GM23248 (cell line): Measurements from ENCODE around the gene ACOT7. TPM values are rescaled to one million over a fixed set of nuclear protein-coding genes. Genes with fewer than 3 reads are reported as not detected.

Source experiments
- DNase-seq: peaks from one replicate; pipeline ENCODE4 v3.0.0-alpha.2; 2015
- H2AFZ ChIP-seq: fragments of 200-600 bp; sonication (generic); 2 replicates; pipeline ENCODE4 v1.6.1; 2016; ENCODE audit warnings: antibody characterized with exemption
- H3F3A ChIP-seq: fragments of 200-600 bp; sonication (generic); 2 replicates; pipeline ENCODE4 v1.6.1; 2016; ENCODE audit warnings: mild to moderate bottlenecking, antibody characterized with exemption, mixed run types; ENCODE audit not compliant: insufficient read depth
- H3K27ac ChIP-seq: fragments of 200-600 bp; sonication (generic); 2 replicates; pipeline ENCODE4 v1.5.1; 2016; ENCODE audit warnings: mild to moderate bottlenecking
- H3K27me3 ChIP-seq: fragments of 200-600 bp; sonication (generic); replicated peaks from 2 replicates; pipeline ENCODE4 v1.6.1; 2016; ENCODE audit warnings: mild to moderate bottlenecking; ENCODE audit not compliant: insufficient read depth
- H3K36me3 ChIP-seq: fragments of 200-600 bp; sonication (generic); 2 replicates; pipeline ENCODE4 v1.6.1; 2016; ENCODE audit warnings: low read depth, mild to moderate bottlenecking
- H3K4me1 ChIP-seq: fragments of 200-600 bp; sonication (generic); 2 replicates; pipeline ENCODE4 v1.6.1; 2016; ENCODE audit warnings: mild to moderate bottlenecking; ENCODE audit not compliant: insufficient read depth
- H3K4me2 ChIP-seq: fragments of 200-600 bp; sonication (generic); one replicate; pipeline ENCODE4 v1.6.1; 2016; ENCODE audit warnings: mild to moderate bottlenecking; ENCODE audit not compliant: unreplicated experiment
- H3K4me3 ChIP-seq: fragments of 200-600 bp; sonication (generic); 2 replicates; pipeline ENCODE4 v1.5.1; 2016; ENCODE audit warnings: mild to moderate bottlenecking
- H3K79me2 ChIP-seq: fragments of 200-600 bp; sonication (generic); 2 replicates; pipeline ENCODE4 v1.6.1; 2016; ENCODE audit warnings: mild to moderate bottlenecking; ENCODE audit not compliant: insufficient read depth
- H3K9ac ChIP-seq: fragments of 200-600 bp; sonication (generic); 2 replicates; pipeline ENCODE4 v1.6.1; 2016; ENCODE audit warnings: mild to moderate bottlenecking
- H3K9me2 ChIP-seq: fragments of 200-600 bp; sonication (generic); 2 replicates; pipeline ENCODE4 v1.6.1; 2016; ENCODE audit warnings: mixed run types, mild to moderate bottlenecking, moderate library complexity; ENCODE audit not compliant: insufficient read depth
- H3K9me3 ChIP-seq: fragments of 200-600 bp; sonication (generic); one replicate; pipeline ENCODE4 v1.6.1; 2017; ENCODE audit warnings: low read depth
- H4K20me1 ChIP-seq: fragments of 200-600 bp; sonication (generic); 2 replicates; pipeline ENCODE4 v1.6.0; 2016; ENCODE audit not compliant: insufficient read depth
- EZH2 ChIP-seq: fragments of 200-600 bp; sonication (generic); IDR thresholded peaks from 2 replicates; pipeline ENCODE4 v1.6.1; 2018; ENCODE audit warnings: antibody characterized with exemption, mild to moderate bottlenecking; ENCODE audit not compliant: insufficient read depth, poor library complexity, severe bottlenecking
- EZH2phosphoT487 ChIP-seq: fragments of 200-600 bp; sonication (generic); IDR thresholded peaks from 2 replicates; pipeline ENCODE4 v1.6.1; 2018; ENCODE audit warnings: antibody characterized with exemption, moderate library complexity, mild to moderate bottlenecking, low read depth; ENCODE audit not compliant: insufficient read depth
- WGBS, 2 experiments: methylation state at CpG; one replicate each; pipeline ENCODE4 v1.1.6; 2015 to 2017; ENCODE audit warnings: low lambda C conversion rate in 2 of 2, low coverage in 1 of 2; ENCODE audit errors: missing lambda C conversion rate in 2 of 2; 5-methylcytosine and 5-hydroxymethylcytosine counted together
- in situ Hi-C: fragments of 300-500 bp; cut with MboI; formaldehyde crosslinking; loops from 2 replicates; pipeline ENCODE4 v1.15.0; 2020
- polyA plus RNA-seq: library from polyadenylated mRNA; unstranded; fragments of >200 nt; fragmentation: Nextera tagmentation; extraction: Ambion mirVana; gene quantifications from 2 replicates; pipeline ENCODE4 v1.2.1, GENCODE V29; 2016
- total RNA-seq: library from RNA; depleted of rRNA; stranded (reverse); fragments of >200 nt; shearing (Covaris generic); gene quantifications from 2 replicates; pipeline ENCODE4 v1.2.3, GENCODE V29; 2014

ACOT7 gene
- total and polyA plus RNA-seq, 2 experiments from 2014 or later = 25.7 to 74.7 TPM

GRCh38 chr1:6239213-6239752 lies 154.3 kb downstream of the ACOT7 start:
- no peak for DNase-seq
- peaks cover 23% of the 10 kb centered on the region for H3K27me3 ChIP-seq
- in situ Hi-C loops = no loop called here

GRCh38 chr1:6237093-6237492 lies 156.5 kb downstream of the ACOT7 start:
- Histone ChIP-seq H3K27ac (no peak overlapping the region), H2AFZ (no peak overlapping the region), H3K4me1 (0 out of 2 replicates have a peak, but pooled peaks cover 4% of the 10 kb centered on the region), H3F3A (no peaks in the 10 kb centered on the region), H3K4me3 (no peak overlapping the region), H3K9me3 (no peaks in the 10 kb centered on the region), H3K79me2 (peaks cover 31% of the 10 kb centered on the region), H3K9ac (no peak overlapping the region), H3K9me2 (no peaks in the 10 kb centered on the region), H3K27me3 (peaks cover 11% of the 10 kb centered on the region; the same call in 1 of the 2 replicates), H4K20me1 (no peaks in the 10 kb centered on the region), H3K36me3 (0 out of 2 replicates have a peak, but pooled peaks cover 7% of the 10 kb centered on the region), H3K4me2 (no peak overlapping the region)
- in situ Hi-C loops = no loop called here
- WGBS, 2 experiments = 95 to 98% methylated on average over 4 of the region's 4 CpGs
- no peak for DNase-seq
- TF ChIP-seq EZH2phosphoT487 (no peak), EZH2 (no peak)

More at GRCh38 chr1:6239213-6239752, 154.3 kb downstream of the ACOT7 start:
- Histone ChIP-seq H3K79me2 (peaks cover 10% of the 10 kb centered on the region), H3K9me2 (no peaks in the 10 kb centered on the region), H3K4me2 (no peak overlapping the region), H3K27ac (no peak overlapping the region), H3K9ac (no peak overlapping the region), H2AFZ (no peak overlapping the region), H3K36me3 (no peaks in the 10 kb centered on the region), H3K4me1 (0 out of 2 replicates have a peak, but pooled peaks cover 4% of the 10 kb centered on the region), H3K4me3 (no peak overlapping the region), H3K9me3 (no peaks in the 10 kb centered on the region), H4K20me1 (no peaks in the 10 kb centered on the region), H3F3A (no peaks in the 10 kb centered on the region)
- WGBS, 2 experiments = 63 to 66% methylated on average over 7 of the region's 7 CpGs
- TF ChIP-seq EZH2phosphoT487 (no peak), EZH2 (no peak)

GRCh38 chr1:6235296-6235677 lies 158.3 kb downstream of the ACOT7 start:
- peaks cover 32% of the 10 kb centered on the region for H3K79me2 ChIP-seq
- no peak for TF ChIP-seq EZH2
- no peak for TF ChIP-seq EZH2phosphoT487
- peak overlapping the region; percentile 80 for H3K9ac ChIP-seq
- in situ Hi-C loops = no loop called here
- H3K4me3 ChIP-seq = peak overlapping the region; percentile 80
- no peaks in the 10 kb centered on the region for H4K20me1 ChIP-seq
- H3K4me2 ChIP-seq = peak overlapping the region; percentile 82
- WGBS, 2 experiments = 1% methylated on average over 10 to 20 of the region's 30 CpGs
- DNase-seq = peak; percentile 21
- H3F3A ChIP-seq = no peaks in the 10 kb centered on the region
- 0 out of 2 replicates have a peak, but pooled peaks cover 3% of the 10 kb centered on the region for H3K4me1 ChIP-seq
- H3K27me3 ChIP-seq = no peaks in the 10 kb centered on the region
- H3K27ac ChIP-seq = peak overlapping the region; percentile 63
- H3K36me3 ChIP-seq = 0 out of 2 replicates have a peak, but pooled peaks cover 7% of the 10 kb centered on the region
- no peaks in the 10 kb centered on the region for H3K9me3 ChIP-seq
- H2AFZ ChIP-seq = peak overlapping the region; percentile 57
- H3K9me2 ChIP-seq = no peaks in the 10 kb centered on the region

- Histone ChIP-seq H3K79me2 (peaks cover 32% of the 10 kb centered on the region), H3K4me3 (peak overlapping the region; percentile 80), H3K9ac (peak overlapping the region; percentile 80), H2AFZ (peak overlapping the region; percentile 57), H3K9me2 (no peaks in the 10 kb centered on the region), H3K27me3 (no peaks in the 10 kb centered on the region), H3K4me1 (no peaks in the 10 kb centered on the region), H3K4me2 (peak overlapping the region; percentile 82), H3K27ac (peak overlapping the region; percentile 63), H3K9me3 (no peaks in the 10 kb centered on the region), H3F3A (no peaks in the 10 kb centered on the region), H3K36me3 (0 out of 2 replicates have a peak, but pooled peaks cover 7% of the 10 kb centered on the region), H4K20me1 (no peaks in the 10 kb centered on the region)
- DNase-seq = peak; percentile 70
- TF ChIP-seq EZH2 (no peak), EZH2phosphoT487 (no peak)
- in situ Hi-C loops = no loop called here
- 20% methylated on average over 20 of the region's 20 CpGs for WGBS, 2 experiments
Measured at GRCh38 chr1:6234502-6235295, 158.9 kb downstream of the ACOT7 start.
